ENCODE measurements around the gene PPFIBP2. TPM values are rescaled to one million over a fixed set of nuclear protein-coding genes. Genes with fewer than 3 reads are reported as not detected.

Gene PPFIBP2
- total RNA-seq, 4 donors from 2014 or later = 26.4 to 33.3 (median 29.1) TPM

- TF ChIP-seq CTCF (IDR thresholded peaks at IDR 0.05; ENCODE audit: low read depth) = no peak
Measured at GRCh38 chr11:7694235-7694634, 180.4 kb downstream of the PPFIBP2 start.

GRCh38 chr11:7696424-7696823 lies 182.6 kb downstream of the PPFIBP2 start:
- TF ChIP-seq CTCF (IDR thresholded peaks at IDR 0.05; ENCODE audit: low read depth) = no peak

Other genes with a start within 250 kb of the PPFIBP2 start
- gene OLFML1, start 28.5 kb upstream of the PPFIBP2 start, total RNA-seq = 1 to 10 TPM; 4.1 to 8.8 (median 8.3) TPM
- gene CYB5R2, start 159.5 kb downstream of the PPFIBP2 start, total RNA-seq = 10 to 100 TPM in 1 of 4 donors, 1 to 10 TPM in 3; 5.2 to 12.6 (median 7.4) TPM
- not detected for gene OVCH2, start 192.5 kb downstream of the PPFIBP2 start, total RNA-seq